Fibroblast of mammary gland (primary cell): Measurements from ENCODE around the gene NEU4.

Source experiments
- DNase-seq: peaks from one replicate; pipeline ENCODE4 v3.0.0-alpha.2; 2010; ENCODE audit warnings: low read depth
- H3K4me3 ChIP-seq: 2 replicates; pipeline ENCODE4 v1.5.1; 2011; ENCODE audit warnings: low read depth, mild to moderate bottlenecking, low read length, moderate library complexity; ENCODE audit not compliant: control insufficient read depth
- TF ChIP-seq, protein P1 (sequence below): conservative IDR thresholded peaks from 2 replicates; pipeline ENCODE4 v1.5.1; 2011; ENCODE audit warnings: low read depth, low read length, inconsistent platforms; ENCODE audit not compliant: control insufficient read depth, insufficient read depth

The NEU4 gene

DNA sequence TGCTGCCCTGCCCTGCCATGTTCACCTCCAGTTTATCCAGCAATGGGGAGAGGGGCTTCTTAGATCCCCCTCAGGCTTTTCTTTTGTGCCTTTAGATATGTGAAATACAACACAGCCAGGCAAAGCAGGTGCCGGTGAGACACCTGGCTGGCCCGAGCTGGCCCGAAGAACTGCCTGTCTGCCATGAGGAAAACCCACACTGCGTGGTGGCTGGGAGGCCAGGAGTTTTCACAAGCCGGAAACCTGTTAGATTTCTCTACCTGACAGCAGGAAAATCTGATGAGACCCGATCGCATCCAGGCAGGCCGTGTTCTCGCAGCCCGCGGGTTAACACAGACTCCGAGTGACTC lies 38.1 kb upstream of the NEU4 start:
- TF ChIP-seq, protein P1, sequence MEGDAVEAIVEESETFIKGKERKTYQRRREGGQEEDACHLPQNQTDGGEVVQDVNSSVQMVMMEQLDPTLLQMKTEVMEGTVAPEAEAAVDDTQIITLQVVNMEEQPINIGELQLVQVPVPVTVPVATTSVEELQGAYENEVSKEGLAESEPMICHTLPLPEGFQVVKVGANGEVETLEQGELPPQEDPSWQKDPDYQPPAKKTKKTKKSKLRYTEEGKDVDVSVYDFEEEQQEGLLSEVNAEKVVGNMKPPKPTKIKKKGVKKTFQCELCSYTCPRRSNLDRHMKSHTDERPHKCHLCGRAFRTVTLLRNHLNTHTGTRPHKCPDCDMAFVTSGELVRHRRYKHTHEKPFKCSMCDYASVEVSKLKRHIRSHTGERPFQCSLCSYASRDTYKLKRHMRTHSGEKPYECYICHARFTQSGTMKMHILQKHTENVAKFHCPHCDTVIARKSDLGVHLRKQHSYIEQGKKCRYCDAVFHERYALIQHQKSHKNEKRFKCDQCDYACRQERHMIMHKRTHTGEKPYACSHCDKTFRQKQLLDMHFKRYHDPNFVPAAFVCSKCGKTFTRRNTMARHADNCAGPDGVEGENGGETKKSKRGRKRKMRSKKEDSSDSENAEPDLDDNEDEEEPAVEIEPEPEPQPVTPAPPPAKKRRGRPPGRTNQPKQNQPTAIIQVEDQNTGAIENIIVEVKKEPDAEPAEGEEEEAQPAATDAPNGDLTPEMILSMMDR: no peak
- no peak overlapping the region for H3K4me3 ChIP-seq
- no peak for DNase-seq

DNA sequence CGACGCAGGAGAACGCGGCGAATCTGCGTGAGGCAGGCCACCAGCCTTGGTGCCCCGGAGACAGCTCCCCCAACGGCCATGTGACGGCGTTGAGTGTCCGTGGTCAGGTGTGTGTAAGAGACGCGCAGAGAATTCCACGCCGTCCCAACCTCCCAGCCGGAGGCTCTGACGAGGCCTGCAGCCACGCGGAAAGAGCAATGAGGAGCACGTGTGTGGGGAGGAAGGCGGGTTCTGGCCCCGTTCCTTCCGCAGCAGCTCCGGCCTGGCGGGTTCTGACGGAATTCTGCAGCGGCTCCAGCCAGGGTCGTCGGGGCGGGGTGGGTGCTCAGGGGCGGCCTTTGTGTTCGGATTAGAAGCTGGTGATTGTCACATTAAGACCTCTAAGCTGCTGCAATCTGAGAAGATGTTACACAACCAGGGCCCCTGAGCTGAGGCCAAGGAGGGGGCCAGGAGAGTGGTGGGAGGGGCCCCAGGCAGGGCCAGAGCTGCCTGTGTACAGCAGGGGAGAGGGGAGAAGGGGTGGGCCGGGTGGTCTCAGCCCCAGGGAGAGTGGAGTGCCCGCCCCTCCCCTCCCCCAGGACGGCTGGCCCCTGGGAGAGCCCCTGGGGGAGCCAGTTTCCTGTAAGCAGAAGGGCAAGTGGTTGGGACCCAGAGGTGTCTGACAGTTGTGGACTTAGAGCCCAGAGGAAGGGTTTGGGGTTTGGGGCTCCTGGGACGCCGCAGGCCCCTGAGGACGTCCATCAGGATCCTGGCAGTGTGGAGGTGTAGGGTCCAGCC lies 37.5 kb upstream of the NEU4 start:
- H3K4me3 ChIP-seq: no peak overlapping the region
- DNase-seq: peak; percentile 7
- TF ChIP-seq, protein P1: no peak

DNA sequence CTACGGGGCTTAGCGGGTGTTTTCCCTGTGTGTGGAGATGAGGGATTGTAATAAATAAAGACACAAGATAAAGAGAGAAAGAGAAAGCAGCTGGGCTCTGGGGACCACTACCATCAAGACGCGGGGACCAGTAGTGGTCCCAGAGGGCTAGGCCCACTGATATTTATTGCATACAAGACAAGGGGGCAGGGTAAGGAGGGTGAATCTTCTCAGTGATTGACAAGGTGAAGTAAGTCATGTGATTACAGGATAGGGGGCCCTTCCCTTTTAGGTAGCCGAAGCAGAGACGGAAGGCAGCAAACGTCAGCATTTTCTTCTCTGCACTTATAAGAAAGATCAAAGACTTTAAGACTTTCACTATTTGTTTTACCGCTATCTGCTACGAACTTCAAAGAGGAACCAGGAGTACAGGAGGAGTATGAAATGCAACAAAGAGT lies 36.9 kb upstream of the NEU4 start:
- TF ChIP-seq, protein P1: no peak
- H3K4me3 ChIP-seq: no peak overlapping the region
- no peak for DNase-seq

DNA sequence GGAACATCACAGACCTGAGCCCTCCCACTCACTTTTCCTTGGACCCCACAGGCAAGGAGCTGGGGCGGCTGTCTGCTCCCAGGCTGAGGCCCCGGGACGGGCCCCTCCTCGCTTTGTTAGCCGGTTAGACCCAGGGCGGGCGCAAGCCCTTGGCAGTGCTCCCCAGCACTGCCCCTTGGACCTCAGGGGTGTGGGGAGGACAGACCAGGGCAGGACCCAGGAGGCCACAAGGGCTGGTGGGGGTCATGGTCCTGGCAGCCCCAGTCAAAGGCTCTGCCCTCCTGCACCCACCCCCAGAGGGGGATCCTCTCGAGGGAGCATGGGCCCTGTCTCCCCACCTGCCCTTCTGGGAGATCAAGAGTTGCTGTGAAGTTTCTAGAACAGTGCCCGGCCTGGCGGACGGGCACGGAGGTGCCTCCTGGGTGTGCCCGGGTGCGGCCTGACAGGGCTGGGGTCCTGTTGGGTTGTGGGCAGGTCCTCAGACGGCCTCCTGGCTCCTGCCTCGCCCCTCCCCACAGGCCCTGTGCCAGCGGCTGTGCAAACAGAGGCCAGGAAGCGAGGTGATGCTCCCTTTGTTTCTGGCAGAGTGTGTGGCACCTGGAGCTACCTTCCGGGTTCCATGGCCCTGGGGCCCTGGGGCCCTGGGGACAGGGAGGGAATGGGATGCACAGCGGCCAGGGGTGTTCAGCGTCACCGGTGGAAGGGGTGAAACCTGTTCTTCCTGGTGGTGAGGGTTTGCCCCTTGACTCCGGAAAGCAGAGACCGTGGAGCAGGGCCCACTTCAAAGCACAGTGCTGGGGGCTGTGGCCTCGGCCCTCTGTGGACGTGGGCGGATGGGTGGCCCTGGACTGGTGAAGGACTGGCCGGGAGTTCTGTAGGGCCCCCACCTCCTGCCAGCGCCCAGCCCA lies 35.2 kb upstream of the NEU4 start:
- H3K4me3 ChIP-seq: no peak overlapping the region
- no peak for DNase-seq
- TF ChIP-seq, protein P1: no peak

DNA sequence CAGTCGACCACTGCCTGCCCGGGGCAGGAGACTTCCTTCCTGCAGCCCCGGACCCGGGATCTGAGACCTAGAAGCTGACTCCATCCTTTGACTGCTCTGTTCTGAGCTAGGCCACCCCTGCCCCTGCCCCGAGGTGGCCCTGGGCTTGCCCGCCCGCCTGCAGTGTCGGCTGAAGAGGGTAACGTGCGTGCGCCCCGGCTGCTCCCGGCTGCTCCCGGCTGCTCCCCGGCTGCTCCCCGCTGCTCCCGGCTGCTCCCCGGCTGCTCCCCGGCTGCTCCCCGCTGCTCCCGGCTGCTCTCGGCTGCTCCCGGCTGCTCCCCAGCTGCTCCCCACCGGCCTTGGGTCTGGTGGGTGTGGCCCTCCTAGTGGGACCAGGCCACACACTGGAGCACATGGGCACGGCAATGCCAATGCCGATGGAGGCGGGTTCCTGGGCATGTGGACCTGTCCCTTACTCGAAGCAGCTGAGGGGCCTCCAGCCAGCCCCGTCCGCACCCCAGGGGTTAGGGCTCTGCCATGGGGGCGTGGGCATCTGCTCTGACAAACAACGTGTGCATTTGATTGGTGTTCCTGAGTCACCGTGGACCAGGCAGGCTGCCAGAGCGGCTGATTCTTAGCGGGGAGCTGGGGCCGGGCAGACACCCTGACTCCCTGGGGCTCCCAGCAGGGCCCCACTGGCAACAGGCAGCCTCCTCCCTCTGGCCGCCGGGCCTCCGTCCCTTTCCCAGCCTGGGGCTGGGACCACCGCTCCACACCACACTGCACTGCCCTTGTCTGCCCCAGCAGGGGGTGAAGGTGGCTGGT lies 34.4 kb upstream of the NEU4 start:
- H3K4me3 ChIP-seq: no peak overlapping the region
- TF ChIP-seq, protein P1: no peak
- peak; percentile 80 for DNase-seq
